ENCODE data around the gene DCANP1. TPM values are rescaled to one million over a fixed set of nuclear protein-coding genes. Genes with fewer than 3 reads are reported as not detected.

Gene DCANP1
- total RNA-seq, 1 donor from 2014 or later, result not detected

DNA sequence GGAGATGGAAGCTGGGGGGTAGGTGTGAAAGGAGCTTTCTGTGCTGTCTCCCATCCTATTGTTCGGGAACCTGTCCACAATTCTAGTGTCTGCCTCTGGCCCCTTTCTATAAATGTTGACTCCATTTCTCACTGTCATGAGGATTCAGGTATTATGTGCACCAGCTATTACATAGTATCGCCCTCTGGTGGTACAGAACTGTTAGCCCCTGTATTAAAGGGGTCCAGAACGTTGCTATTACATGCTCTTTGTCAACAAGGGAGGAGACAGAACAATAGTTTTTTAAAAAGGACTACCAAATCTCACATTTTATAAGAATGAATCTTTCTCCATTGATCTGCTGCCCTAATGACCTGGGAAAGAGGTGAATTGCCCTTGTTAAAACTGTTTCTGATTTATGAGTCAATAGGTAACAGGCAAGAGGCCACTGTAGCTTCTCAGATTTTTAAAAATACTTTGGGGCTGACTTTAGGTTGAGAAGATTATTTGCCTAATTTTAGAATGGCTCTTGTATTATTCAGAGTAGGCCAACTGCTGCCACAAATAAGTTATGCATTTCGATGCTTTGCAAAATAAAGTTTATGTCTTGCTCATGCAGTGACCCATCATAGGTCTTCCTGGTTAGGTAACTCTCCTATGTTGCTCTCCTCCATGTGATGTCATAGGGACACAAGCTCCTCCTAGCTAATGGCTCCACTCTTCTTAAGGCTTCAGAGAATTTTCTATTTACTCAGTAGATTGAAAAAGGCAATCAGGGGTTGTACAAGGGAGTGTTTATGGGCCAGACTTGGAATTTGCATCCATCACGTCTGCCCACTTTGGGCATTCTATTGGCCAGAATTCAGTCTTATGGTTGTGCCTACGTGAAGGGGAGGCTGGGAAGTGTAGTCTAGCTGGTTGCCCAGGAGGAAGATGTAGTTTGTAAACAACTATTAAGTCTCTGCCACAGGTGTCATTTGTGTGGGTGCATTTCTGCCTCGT is 20.8 kb downstream of the DCANP1 start:
- peak; percentile 17 for TF ChIP-seq CTCF (IDR thresholded peaks at IDR 0.05; ENCODE audit: unreplicated experiment)
- Mint-ChIP-seq H3K36me3 (peaks cover 2% of the 10 kb centered on the region), H3K27ac (no peak overlapping the region), H3K4me1 (peaks cover 16% of the 10 kb centered on the region), H3K4me3 (no peak overlapping the region), H3K9me3 (peaks cover 16% of the 10 kb centered on the region), H3K27me3 (ENCODE audit: low read depth) (peaks cover 5% of the 10 kb centered on the region)
- no peak for DNase-seq (ENCODE audit: low spot score in 2 of 2, unreplicated experiment in 2 of 2)

- no peak for TF ChIP-seq CTCF (IDR thresholded peaks at IDR 0.05; ENCODE audit: unreplicated experiment)
- no peak for DNase-seq (ENCODE audit: low spot score in 2 of 2, unreplicated experiment in 2 of 2)
- H3K4me3 Mint-ChIP-seq, result no peak overlapping the region
- peaks cover 16% of the 10 kb centered on the region for H3K4me1 Mint-ChIP-seq
- H3K36me3 Mint-ChIP-seq, result peaks cover 2% of the 10 kb centered on the region
- H3K9me3 Mint-ChIP-seq, result peaks cover 16% of the 10 kb centered on the region
- peaks cover 9% of the 10 kb centered on the region for H3K27me3 Mint-ChIP-seq (ENCODE audit: low read depth)
- H3K27ac Mint-ChIP-seq, result no peak overlapping the region
Measured at GRCh38 chr5:135425641-135426040, 21.5 kb downstream of the DCANP1 start.

- Mint-ChIP-seq H3K27ac (no peak overlapping the region), H3K27me3 (ENCODE audit: low read depth) (peaks cover 25% of the 10 kb centered on the region), H3K4me1 (peaks cover 3% of the 10 kb centered on the region), H3K9me3 (peaks cover 19% of the 10 kb centered on the region), H3K36me3 (no peaks in the 10 kb centered on the region), H3K4me3 (no peak overlapping the region)
- no peak for TF ChIP-seq CTCF (IDR thresholded peaks at IDR 0.05; ENCODE audit: unreplicated experiment)
- DNase-seq (ENCODE audit: low spot score in 2 of 2, unreplicated experiment in 2 of 2), result no peak
Measured at GRCh38 chr5:135423846-135424168, 23.3 kb downstream of the DCANP1 start.

DNA sequence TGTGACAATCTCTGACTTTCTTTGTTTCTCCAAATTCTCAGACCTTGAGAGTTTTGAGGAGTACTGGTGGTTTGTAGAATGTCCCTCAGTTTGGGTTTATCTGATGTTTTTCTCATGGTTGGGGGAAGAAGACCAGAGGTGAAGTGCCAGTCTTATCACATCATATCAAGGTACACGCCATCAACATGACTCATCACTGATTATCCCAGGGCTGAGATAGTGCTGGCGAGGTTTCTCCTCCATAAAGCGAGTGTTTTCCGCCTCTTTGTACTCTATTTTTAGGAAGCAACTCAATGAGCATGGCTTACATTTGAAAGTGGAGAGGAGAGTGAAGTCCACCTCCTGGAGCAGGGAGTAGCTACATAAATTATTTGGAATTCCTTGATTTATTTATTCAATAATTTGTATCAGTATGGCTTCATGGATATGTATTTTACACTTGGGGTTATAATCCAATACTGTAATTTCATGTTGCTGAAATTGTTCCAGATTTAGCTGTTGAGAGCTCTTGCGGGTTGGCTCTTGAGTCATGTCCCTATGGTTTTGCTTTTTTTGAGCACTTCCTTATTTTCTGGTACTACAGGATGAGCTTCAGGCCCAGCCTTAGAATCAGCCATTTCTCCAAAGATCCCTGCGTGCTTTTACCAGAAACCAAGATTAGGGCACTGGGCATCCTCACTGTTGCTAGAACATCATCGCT is 23.9 kb downstream of the DCANP1 start:
- peaks cover 14% of the 10 kb centered on the region for H3K9me3 Mint-ChIP-seq
- no peak overlapping the region for H3K4me3 Mint-ChIP-seq
- DNase-seq (ENCODE audit: low spot score in 2 of 2, unreplicated experiment in 2 of 2), result no peak
- no peak overlapping the region for H3K27ac Mint-ChIP-seq
- no peak for TF ChIP-seq CTCF (IDR thresholded peaks at IDR 0.05; ENCODE audit: unreplicated experiment)
- peaks cover 3% of the 10 kb centered on the region for H3K4me1 Mint-ChIP-seq
- no peaks in the 10 kb centered on the region for H3K36me3 Mint-ChIP-seq
- H3K27me3 Mint-ChIP-seq (ENCODE audit: low read depth), result peaks cover 29% of the 10 kb centered on the region

DNA sequence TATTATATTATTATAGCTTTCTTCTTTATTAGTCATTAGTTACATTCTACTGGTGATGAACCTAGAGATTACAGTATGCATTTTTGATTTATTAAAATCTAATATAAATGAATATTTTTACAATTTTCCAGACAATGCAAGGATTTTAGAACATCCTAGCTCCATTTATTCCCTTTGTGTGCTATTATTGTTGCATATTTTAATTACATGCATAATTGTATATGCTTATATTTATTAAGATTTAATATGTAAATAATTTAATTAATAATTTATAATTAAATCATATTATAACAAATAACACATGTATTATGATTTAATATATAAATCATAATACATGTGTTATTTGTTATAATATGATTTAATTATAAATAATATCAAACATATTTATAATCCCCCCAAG is 24.7 kb downstream of the DCANP1 start:
- no peak for TF ChIP-seq CTCF (IDR thresholded peaks at IDR 0.05; ENCODE audit: unreplicated experiment)
- no peak for DNase-seq (ENCODE audit: low spot score in 2 of 2, unreplicated experiment in 2 of 2)
- Mint-ChIP-seq H3K9me3 (peaks cover 11% of the 10 kb centered on the region), H3K4me1 (peaks cover 3% of the 10 kb centered on the region), H3K27me3 (ENCODE audit: low read depth) (peaks cover 36% of the 10 kb centered on the region), H3K27ac (no peak overlapping the region), H3K36me3 (no peaks in the 10 kb centered on the region), H3K4me3 (no peak overlapping the region)

Measured in mesothelial cell of epicardium (in vitro differentiated cells).